Prostate gland (tissue), 2 donors: Measurements from ENCODE around the gene FCN1. TPM values are rescaled to one million over a fixed set of nuclear protein-coding genes. Genes with fewer than 3 reads are reported as not detected.
A peak's percentile ranks its signal among the peaks of the same experiment; 100 is the strongest.

Source experiments
- DNase-seq: peaks from one replicate; pipeline ENCODE4 v3.0.0-alpha.2; 2019; ENCODE audit warnings: low spot score
- H3K27ac ChIP-seq, 2 donors: fragments of 200-600 bp; sonication (generic); 2 replicates each; pipeline ENCODE4 v1.5.1; 2017 to 2019
- H3K27me3 ChIP-seq: fragments of 200-600 bp; sonication (generic); replicated peaks from 2 replicates; pipeline ENCODE4 v1.5.1; 2019; ENCODE audit not compliant: insufficient read depth
- H3K36me3 ChIP-seq, 2 donors: fragments of 200-600 bp; sonication (generic); 1 replicate in 1 of 2; 2 replicates in 1 of 2; pipeline versions ENCODE4 v1.5.1 to v1.8.1; 2017 to 2019
- H3K4me1 ChIP-seq: fragments of 200-600 bp; sonication (generic); replicated peaks from 2 replicates; pipeline ENCODE4 v1.5.1; 2019
- H3K4me3 ChIP-seq, 2 donors: fragments of 200-600 bp; sonication (generic); 2 replicates each; pipeline ENCODE4 v1.5.1; 2017 to 2019
- H3K9me3 ChIP-seq: fragments of 200-600 bp; sonication (generic); 2 replicates; pipeline ENCODE4 v1.5.1; 2017
- CTCF ChIP-seq, 4 experiments: fragments of 200-600 bp in 2 of 4; fragments of 450-650 bp in 2 of 4; sonication (generic) in 2 of 4; IDR thresholded peaks; 1 replicate in 3 of 4; 2 replicates in 1 of 4; pipeline ENCODE4 v1.5.1; 2016 to 2019; ENCODE audit warnings: antibody characterized with exemption in 4 of 4, mild to moderate bottlenecking in 2 of 4, moderate library complexity in 2 of 4
- POLR2A ChIP-seq: fragments of 450-650 bp; IDR thresholded peaks from one replicate; pipeline ENCODE4 v1.6.1; 2016; ENCODE audit warnings: antibody characterized with exemption, mild to moderate bottlenecking
- POLR2AphosphoS5 ChIP-seq: sonication (generic); formaldehyde crosslinking; IDR thresholded peaks from one replicate; pipeline ENCODE4 v1.6.1; 2017; ENCODE audit warnings: antibody characterized with exemption
- WGBS: methylation state at CpG from one replicate; pipeline ENCODE4 v1.1.5; 2018; 5-methylcytosine and 5-hydroxymethylcytosine counted together
- intact Hi-C: fragments of 100-400 bp; cut with DNase I; formaldehyde crosslinking; loops from one replicate; pipeline ENCODE4 v1.14.2; 2022
- total RNA-seq, 2 donors: library from RNA; depleted of rRNA; stranded (reverse); fragments of >200 nt; gene quantifications; one replicate each; pipeline ENCODE4 v1.1.0, GENCODE V29; 2016

The FCN1 gene
- total RNA-seq, 2 donors from 2014 or later = 0.23 to 0.34 TPM

- intact Hi-C loops = no loop called here
- H3K27ac ChIP-seq = no peak overlapping the region
- no peaks in the 10 kb centered on the region for H3K36me3 ChIP-seq
- H3K4me1 ChIP-seq = peaks cover 9% of the 10 kb centered on the region
- TF ChIP-seq CTCF (IDR thresholded peaks at IDR 0.05) (no peak), POLR2A (no peak), POLR2AphosphoS5 (no peak)
- WGBS = 85% methylated on average over 4 of the region's 4 CpGs
- no peak for DNase-seq
- peaks cover 5% of the 10 kb centered on the region for H3K27me3 ChIP-seq
- H3K9me3 ChIP-seq = no peaks in the 10 kb centered on the region
- H3K4me3 ChIP-seq = no peak overlapping the region
Measured at GRCh38 chr9:134965411-134965810, 47.7 kb upstream of the FCN1 start.

- TF ChIP-seq CTCF (IDR thresholded peaks at IDR 0.05) (no peak), POLR2A (no peak), POLR2AphosphoS5 (no peak)
- WGBS = 85% methylated on average over 12 of the region's 13 CpGs
- peaks cover 9% of the 10 kb centered on the region for H3K4me1 ChIP-seq
- no peak overlapping the region for H3K4me3 ChIP-seq
- H3K36me3 ChIP-seq = no peaks in the 10 kb centered on the region
- intact Hi-C loops = no loop called here
- H3K27ac ChIP-seq = no peak overlapping the region
- H3K27me3 ChIP-seq = peaks cover 5% of the 10 kb centered on the region
- no peak for DNase-seq
- no peaks in the 10 kb centered on the region for H3K9me3 ChIP-seq
Measured at GRCh38 chr9:134964271-134965055, 46.8 kb upstream of the FCN1 start.

GRCh38 chr9:134963546-134963945, 45.8 kb upstream of the FCN1 start:
- Histone ChIP-seq H3K4me3 (no peak overlapping the region), H3K36me3 (no peaks in the 10 kb centered on the region), H3K4me1 (peaks cover 9% of the 10 kb centered on the region), H3K27ac (no peak overlapping the region), H3K9me3 (no peaks in the 10 kb centered on the region), H3K27me3 (peaks cover 5% of the 10 kb centered on the region)
- intact Hi-C loops = no loop called here
- no peak for TF ChIP-seq POLR2A
- 91% methylated on average over 19 of the region's 19 CpGs for WGBS
- no peak for DNase-seq

- no peaks in the 10 kb centered on the region for H3K9me3 ChIP-seq
- no peak for TF ChIP-seq POLR2AphosphoS5
- no peak for TF ChIP-seq POLR2A
- no peak for TF ChIP-seq CTCF (IDR thresholded peaks at IDR 0.05)
- H3K4me3 ChIP-seq = no peak overlapping the region
- H3K27me3 ChIP-seq = peaks cover 5% of the 10 kb centered on the region
- H3K4me1 ChIP-seq = peaks cover 9% of the 10 kb centered on the region
- no peaks in the 10 kb centered on the region for H3K36me3 ChIP-seq
- intact Hi-C loops = no loop called here
- WGBS = 85% methylated on average over 19 of the region's 19 CpGs
- DNase-seq = no peak
- H3K27ac ChIP-seq = peak overlapping the region in 1 of 2 donors; percentile 33
Measured at GRCh38 chr9:134962973-134963364, 45.3 kb upstream of the FCN1 start.

- H3K9me3 ChIP-seq = no peaks in the 10 kb centered on the region
- H3K4me3 ChIP-seq = no peak overlapping the region
- DNase-seq = peak; percentile 87
- peaks cover 5% of the 10 kb centered on the region for H3K27me3 ChIP-seq
- no peaks in the 10 kb centered on the region for H3K36me3 ChIP-seq
- H3K27ac ChIP-seq = peak overlapping the region in 1 of 2 donors; percentile 33
- H3K4me1 ChIP-seq = peaks cover 9% of the 10 kb centered on the region
- TF ChIP-seq POLR2AphosphoS5 (peak; percentile 87), CTCF (IDR thresholded peaks at IDR 0.05) (peak in 2 of 4 experiments; percentile 22 to 25), POLR2A (no peak)
- intact Hi-C loops = no loop called here
- 30% methylated on average over 16 of the region's 16 CpGs for WGBS
Measured at GRCh38 chr9:134962065-134962972, 44.6 kb upstream of the FCN1 start.
